GM13976 (cell line): ENCODE results near the gene SYT1.

Source experiments
- DNase-seq: peaks from one replicate; pipeline ENCODE4 v3.0.0; 2012; ENCODE audit warnings: low spot score
- in situ Hi-C: fragments of 300-500 bp; cut with MboI; formaldehyde crosslinking; loops from one replicate; pipeline ENCODE4 v1.12.0; 2022; ENCODE audit warnings: low sequenced_read_pairs, mixed read lengths, inconsistent platforms; ENCODE audit not compliant: unreplicated experiment
- TF ChIP-seq, protein P1 (sequence below): IDR thresholded peaks from 2 replicates; pipeline ENCODE4 v1.5.1; 2012; ENCODE audit warnings: borderline replicate concordance, mild to moderate bottlenecking; ENCODE audit not compliant: insufficient read depth; ENCODE audit errors: extremely low read depth, missing control alignments, control extremely low read depth

The SYT1 gene

DNA sequence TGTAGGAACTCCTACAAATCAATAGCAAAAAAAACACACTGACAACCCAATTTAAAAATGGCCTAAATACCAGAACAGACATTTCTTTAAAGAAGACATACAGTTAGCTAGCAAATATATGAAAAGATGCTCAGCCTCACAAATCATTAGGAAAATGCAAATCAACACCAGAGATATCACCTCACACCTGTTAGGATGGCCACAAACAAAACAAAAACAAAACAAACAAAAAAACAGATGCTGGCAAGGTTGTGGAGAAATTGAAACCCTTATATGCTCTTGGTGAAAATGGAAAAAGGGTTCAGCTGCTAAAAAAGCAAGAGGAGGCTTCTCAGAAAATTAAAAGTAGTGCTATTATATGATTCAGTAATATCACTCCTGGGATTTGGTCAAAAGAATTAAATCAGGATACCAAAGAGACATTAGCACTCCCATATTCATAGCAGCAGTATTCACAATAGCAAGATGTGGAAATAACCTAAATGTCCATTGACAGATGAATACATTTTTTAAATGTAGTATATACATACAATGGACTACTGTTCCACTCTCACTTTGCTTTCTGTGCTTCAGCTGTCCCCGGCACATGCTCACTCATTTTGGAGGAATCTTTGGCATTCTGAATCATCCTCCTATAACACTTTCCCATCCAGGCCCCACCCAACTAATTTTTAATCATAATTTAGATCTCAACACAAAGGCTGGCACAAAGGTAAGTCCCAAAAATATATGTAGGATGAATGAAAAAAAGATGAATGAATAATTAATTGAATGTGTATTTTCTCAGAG is 99.1 kb downstream of the SYT1 start:
- DNase-seq = no peak
- in situ Hi-C loops = no loop called here
- TF ChIP-seq, protein P1, sequence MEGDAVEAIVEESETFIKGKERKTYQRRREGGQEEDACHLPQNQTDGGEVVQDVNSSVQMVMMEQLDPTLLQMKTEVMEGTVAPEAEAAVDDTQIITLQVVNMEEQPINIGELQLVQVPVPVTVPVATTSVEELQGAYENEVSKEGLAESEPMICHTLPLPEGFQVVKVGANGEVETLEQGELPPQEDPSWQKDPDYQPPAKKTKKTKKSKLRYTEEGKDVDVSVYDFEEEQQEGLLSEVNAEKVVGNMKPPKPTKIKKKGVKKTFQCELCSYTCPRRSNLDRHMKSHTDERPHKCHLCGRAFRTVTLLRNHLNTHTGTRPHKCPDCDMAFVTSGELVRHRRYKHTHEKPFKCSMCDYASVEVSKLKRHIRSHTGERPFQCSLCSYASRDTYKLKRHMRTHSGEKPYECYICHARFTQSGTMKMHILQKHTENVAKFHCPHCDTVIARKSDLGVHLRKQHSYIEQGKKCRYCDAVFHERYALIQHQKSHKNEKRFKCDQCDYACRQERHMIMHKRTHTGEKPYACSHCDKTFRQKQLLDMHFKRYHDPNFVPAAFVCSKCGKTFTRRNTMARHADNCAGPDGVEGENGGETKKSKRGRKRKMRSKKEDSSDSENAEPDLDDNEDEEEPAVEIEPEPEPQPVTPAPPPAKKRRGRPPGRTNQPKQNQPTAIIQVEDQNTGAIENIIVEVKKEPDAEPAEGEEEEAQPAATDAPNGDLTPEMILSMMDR = no peak

DNA sequence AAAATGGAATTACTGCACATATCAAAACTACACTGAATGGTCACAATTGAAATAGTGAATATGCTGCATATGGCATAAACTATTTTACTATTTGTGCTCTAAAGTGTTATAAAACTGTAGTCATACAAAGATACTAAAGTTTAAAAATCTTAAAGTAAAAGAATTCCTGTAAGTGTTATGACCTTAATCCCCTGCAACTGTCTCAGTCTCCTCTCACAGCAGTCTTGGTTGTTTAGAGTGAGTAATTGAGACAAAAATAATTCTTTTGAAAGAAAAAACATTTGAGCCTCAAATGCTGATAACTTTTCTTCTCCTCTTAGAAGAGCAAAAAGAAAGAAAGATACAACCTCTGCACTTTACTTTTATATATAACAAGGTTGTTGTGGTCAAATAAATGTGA is 99.9 kb downstream of the SYT1 start:
- DNase-seq = no peak
- in situ Hi-C loops = no loop called here
- TF ChIP-seq, protein P1 = no peak

DNA sequence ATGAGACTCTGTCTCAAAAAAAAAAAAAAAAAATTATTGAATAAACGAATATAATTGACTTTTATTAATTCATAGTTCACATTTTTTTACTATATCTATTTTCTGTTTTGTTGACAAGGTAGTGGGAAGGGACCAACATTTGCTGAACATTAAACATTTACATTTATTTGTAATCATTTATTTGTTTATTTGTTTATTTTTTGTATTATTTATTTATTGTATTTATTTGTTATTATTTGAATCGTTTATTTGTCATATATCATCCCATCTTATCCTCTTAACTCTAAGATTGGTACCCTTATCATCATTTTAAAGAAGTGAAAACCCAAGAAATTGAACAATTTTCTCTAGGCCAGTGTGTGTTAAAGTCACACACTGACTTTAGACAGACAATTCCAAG is 101.5 kb downstream of the SYT1 start:
- in situ Hi-C loops = no loop called here
- DNase-seq = no peak
- TF ChIP-seq, protein P1 = no peak

- DNase-seq = no peak
- TF ChIP-seq, protein P1 = no peak
- in situ Hi-C loops = no loop called here
Observed at GRCh38 chr12:78966926-78967325, 102.4 kb downstream of the SYT1 start.

DNA sequence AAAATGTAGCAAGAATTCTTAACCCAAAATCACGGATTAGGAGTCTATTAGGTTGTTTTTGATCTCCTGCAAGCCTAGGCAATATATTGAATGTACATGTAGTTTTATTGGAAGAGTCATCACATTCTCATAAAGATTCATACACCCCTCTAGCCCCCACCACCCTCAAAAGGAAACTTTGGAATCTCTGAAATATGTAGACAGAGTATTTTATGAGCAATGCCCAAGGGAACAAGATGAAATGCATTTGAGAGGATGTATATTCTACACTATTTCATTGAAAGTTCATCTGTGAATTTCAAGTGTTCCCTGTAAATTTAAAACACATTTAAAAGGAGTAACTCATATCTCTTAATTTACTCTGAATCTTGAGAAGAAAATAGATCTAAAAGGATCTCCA is 103.7 kb downstream of the SYT1 start:
- TF ChIP-seq, protein P1 = no peak
- no peak for DNase-seq
- in situ Hi-C loops = no loop called here

DNA sequence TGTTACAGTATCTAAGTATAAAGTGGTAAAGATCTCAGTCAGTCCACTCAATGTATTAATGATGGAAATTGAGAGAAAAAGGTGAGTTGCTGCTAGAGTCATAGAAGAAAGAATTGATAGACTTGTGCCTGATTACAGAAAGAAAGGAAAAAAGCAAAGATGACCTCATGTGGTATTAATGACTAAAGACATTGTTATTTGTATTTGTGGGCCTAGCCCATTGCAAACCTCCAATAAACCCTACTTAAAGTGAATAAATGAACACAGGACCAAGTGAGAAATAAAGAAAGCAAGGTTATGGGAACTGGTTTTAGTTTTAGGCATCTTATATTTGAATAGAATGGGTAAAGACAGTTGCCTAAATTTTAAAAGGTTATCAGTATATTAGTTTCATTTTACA is 105.5 kb downstream of the SYT1 start:
- TF ChIP-seq, protein P1 = no peak
- in situ Hi-C loops = no loop called here
- DNase-seq = no peak
